DOHH2 (cell line): ENCODE data around the gene HIC1.

Experiments used
- H3F3A ChIP-seq: fragments of 200-600 bp; sonication (generic), shearing (Covaris generic); 2 replicates; pipeline ENCODE4 v1.6.0; 2016; ENCODE audit warnings: antibody characterized with exemption, mild to moderate bottlenecking; ENCODE audit not compliant: control insufficient read depth, insufficient read depth
- H3K27ac ChIP-seq: fragments of 200-600 bp; sonication (generic); 2 replicates; pipeline ENCODE4 v1.5.1; 2014; ENCODE audit warnings: low read depth, mild to moderate bottlenecking, low read length, moderate library complexity
- H3K27me3 ChIP-seq: fragments of 200-600 bp; sonication (generic); 2 replicates; pipeline ENCODE4 v1.6.1; 2014; ENCODE audit warnings: mild to moderate bottlenecking, low read length, mixed read lengths; ENCODE audit not compliant: control insufficient read depth
- H3K36me3 ChIP-seq: fragments of 200-600 bp; sonication (generic); 2 replicates; pipeline ENCODE4 v1.6.1; 2014; ENCODE audit warnings: mild to moderate bottlenecking, low read length, moderate library complexity, mixed read lengths; ENCODE audit not compliant: control insufficient read depth
- H3K4me1 ChIP-seq: fragments of 200-600 bp; sonication (generic); 2 replicates; pipeline ENCODE4 v1.6.1; 2014; ENCODE audit warnings: mild to moderate bottlenecking, low read length, mixed read lengths; ENCODE audit not compliant: control insufficient read depth
- H3K4me2 ChIP-seq: fragments of 200-600 bp; sonication (generic); 2 replicates; pipeline ENCODE4 v1.6.0; 2014; ENCODE audit warnings: mild to moderate bottlenecking, low read length, moderate library complexity
- H3K4me3 ChIP-seq: fragments of 200-600 bp; sonication (generic); 2 replicates; pipeline ENCODE4 v1.5.1; 2014; ENCODE audit warnings: mild to moderate bottlenecking, low read length, mixed read lengths
- H3K79me2 ChIP-seq: fragments of 200-600 bp; sonication (generic); 2 replicates; pipeline ENCODE4 v1.6.1; 2014; ENCODE audit warnings: mild to moderate bottlenecking, low read length, mixed read lengths; ENCODE audit not compliant: control insufficient read depth
- H3K9me2 ChIP-seq: fragments of 200-600 bp; sonication (generic); replicated peaks from 2 replicates; pipeline ENCODE4 v1.6.1; 2014; ENCODE audit warnings: mild to moderate bottlenecking, low read length, mixed read lengths; ENCODE audit not compliant: control insufficient read depth
- H3K9me3 ChIP-seq: fragments of 200-600 bp; sonication (generic); 2 replicates; pipeline ENCODE4 v1.6.1; 2014; ENCODE audit warnings: antibody characterized with exemption, low read length, mixed read lengths; ENCODE audit not compliant: control insufficient read depth, insufficient read depth
- H4K20me1 ChIP-seq: fragments of 200-600 bp; sonication (generic); 2 replicates; pipeline ENCODE4 v1.6.0; 2014; ENCODE audit warnings: low read depth, mild to moderate bottlenecking, antibody characterized with exemption, low read length, moderate library complexity; ENCODE audit not compliant: control insufficient read depth, insufficient read depth
- CTCF ChIP-seq: fragments of 200-600 bp; sonication (generic); IDR thresholded peaks from one replicate; pipeline ENCODE4 v1.5.1; 2014; ENCODE audit warnings: antibody characterized with exemption, mild to moderate bottlenecking, low read depth, low read length; ENCODE audit not compliant: poor library complexity, severe bottlenecking
- EZH2phosphoT487 ChIP-seq: fragments of 200-600 bp; sonication (generic); IDR thresholded peaks from 2 replicates; pipeline ENCODE4 v1.6.1; 2017; ENCODE audit warnings: borderline replicate concordance, mild to moderate bottlenecking, antibody characterized with exemption, low read length, moderate library complexity, mixed read lengths

HIC1 gene

GRCh38 chr17:2022647-2023240, 32.2 kb upstream of the HIC1 start:
- no peaks in the 10 kb centered on the region for H3K36me3 ChIP-seq
- no peaks in the 10 kb centered on the region for H3K9me2 ChIP-seq
- TF ChIP-seq CTCF (no peak), EZH2phosphoT487 (no peak)
- H3K9me3 ChIP-seq = no peaks in the 10 kb centered on the region
- H3K4me2 ChIP-seq = no peak overlapping the region
- no peaks in the 10 kb centered on the region for H3F3A ChIP-seq
- no peaks in the 10 kb centered on the region for H3K79me2 ChIP-seq
- peaks cover 10% of the 10 kb centered on the region for H3K4me1 ChIP-seq
- H3K4me3 ChIP-seq = no peak overlapping the region
- no peak overlapping the region for H3K27ac ChIP-seq
- no peaks in the 10 kb centered on the region; the same call in 1 of the 2 replicates for H4K20me1 ChIP-seq
- peaks cover 79% of the 10 kb centered on the region for H3K27me3 ChIP-seq

GRCh38 chr17:2023256-2023655, 31.6 kb upstream of the HIC1 start:
- H3K4me2 ChIP-seq = no peak overlapping the region
- H3K27me3 ChIP-seq = peaks cover 77% of the 10 kb centered on the region
- H3F3A ChIP-seq = no peaks in the 10 kb centered on the region
- H3K79me2 ChIP-seq = no peaks in the 10 kb centered on the region
- no peaks in the 10 kb centered on the region; the same call in 1 of the 2 replicates for H4K20me1 ChIP-seq
- no peak overlapping the region for H3K4me3 ChIP-seq
- H3K36me3 ChIP-seq = no peaks in the 10 kb centered on the region
- H3K4me1 ChIP-seq = peaks cover 10% of the 10 kb centered on the region; the same call in 1 of the 2 replicates
- TF ChIP-seq EZH2phosphoT487 = no peak
- TF ChIP-seq CTCF = no peak
- no peaks in the 10 kb centered on the region for H3K9me2 ChIP-seq
- no peaks in the 10 kb centered on the region for H3K9me3 ChIP-seq
- H3K27ac ChIP-seq = no peak overlapping the region

- Histone ChIP-seq H3K4me2 (no peak overlapping the region), H3K4me3 (no peak overlapping the region), H3K27me3 (peaks cover 70% of the 10 kb centered on the region)
Measured at GRCh38 chr17:2023692-2024571, 31.0 kb upstream of the HIC1 start.

More at GRCh38 chr17:2023692-2024571, 31.0 kb upstream of the HIC1 start:
- Histone ChIP-seq H3K9me2 (no peaks in the 10 kb centered on the region), H3F3A (no peaks in the 10 kb centered on the region), H4K20me1 (no peaks in the 10 kb centered on the region; the same call in 1 of the 2 replicates), H3K36me3 (no peaks in the 10 kb centered on the region), H3K9me3 (no peaks in the 10 kb centered on the region), H3K27ac (no peak overlapping the region), H3K79me2 (no peaks in the 10 kb centered on the region), H3K4me1 (peaks cover 10% of the 10 kb centered on the region; the same call in 1 of the 2 replicates)
- TF ChIP-seq EZH2phosphoT487 (no peak), CTCF (no peak)
